Measurements from ENCODE around the gene AKAP8L. TPM values are rescaled to one million over a fixed set of nuclear protein-coding genes. Genes with fewer than 3 reads are reported as not detected.

Gene AKAP8L
- total and polyA plus RNA-seq, 9 of the 15 experiments (the other 6 are each of a cell fraction or from before 2014, with no cell fraction given), result 2.4 to 116 (median 70.7) TPM

GRCh38 chr19:15369594-15369891 is 49.2 kb downstream of the AKAP8L start:
- H3K4me2 ChIP-seq (ENCODE audit: insufficient read depth, low read length), result no peak overlapping the region
- peaks cover 16% of the 10 kb centered on the region for H3K79me2 ChIP-seq (ENCODE audit: control insufficient read depth, insufficient read depth, low read length)
- H3K9me1 ChIP-seq (ENCODE audit: control insufficient read depth, insufficient read depth, low read length), result peaks cover 3% of the 10 kb centered on the region
- in situ Hi-C loops (cut with MboI) (no loop called here), intact Hi-C loops (cut with micrococcal nuclease) (no loop called here)
- H3K36me3 ChIP-seq (ENCODE audit: control insufficient read depth, insufficient read depth, low read length), result peaks cover 96% of the 10 kb centered on the region; the same call in 2 of the 3 replicates
- ChIA-PET CTCF (ENCODE audit: low intra/inter-chr PET ratio) (no interaction called here), POLR2A (interaction anchor here (3.4 kb wide), 1 partner anchor 9 kb away, joined by 21 read pairs; the partner anchor contains the start of gene AKAP8)
- no TSS peak for BruUV-seq (replicated peaks)
- H2AFZ ChIP-seq (ENCODE audit: low read depth, low read length), result no peak overlapping the region
- DNase-seq (ENCODE audit: extremely low read depth in 1 of 4, low spot score in 3 of 4) (no peak), FAIRE-seq (no peak), ATAC-seq (no peak)
- no peak overlapping the region for H3K27ac ChIP-seq (ENCODE audit: extremely low read depth, low read depth, low read length)
- H3K9me3 ChIP-seq (replicated peaks; ENCODE audit: control insufficient read depth, insufficient read depth, low read depth, low read length), result no peaks in the 10 kb centered on the region
- TF ChIP-seq POU5F1 (IDR thresholded peaks at IDR 0.05; ENCODE audit: borderline replicate concordance, low read depth, low read length, partially characterized antibody) (no peak), HNRNPLL (IDR thresholded peaks at IDR 0.05; ENCODE audit: low read depth, low read length, poor library complexity, severe bottlenecking) (no peak), ZNF124 (CRISPR knock-in tag; IDR thresholded peaks at IDR 0.05) (no peak), GABPA (tag; conservative IDR thresholded peaks at IDR 0.05; ENCODE audit: low read depth) (no peak), HMG20A (CRISPR knock-in tag; conservative IDR thresholded peaks at IDR 0.05) (no peak)
- no peak overlapping the region for H3K9ac ChIP-seq (ENCODE audit: insufficient read depth in 1 of 2, low read depth in 2 of 2, low read length in 2 of 2)
- peaks cover 0 to 21% of the 10 kb centered on the region in 2 experiments; a peak in 2 of 5 replicates for H3K4me1 ChIP-seq (replicated peaks in 1 of 2; ENCODE audit: control insufficient read depth in 2 of 2, insufficient read depth in 2 of 2, low read length in 2 of 2)
- H3K27me3 ChIP-seq (ENCODE audit: control insufficient read depth in 2 of 2, insufficient read depth in 2 of 2, low read length in 2 of 2), result no peaks in the 10 kb centered on the region
- H4K20me1 ChIP-seq (replicated peaks; ENCODE audit: control insufficient read depth, insufficient read depth, low read length), result peaks cover 8% of the 10 kb centered on the region
- WGBS (ENCODE audit: insufficient coverage, low coverage, missing lambda C conversion rate), result 100% methylated on average over 3 of the region's 9 CpGs
- no peak overlapping the region for H3K4me3 ChIP-seq
